ENCODE results near the gene SLC25A26.
"Not testable (repeated sequence)": the region's sequence is repeated elsewhere in the genome, so short reads cannot be mapped to it uniquely, and the experiment has no call there.

SLC25A26 gene

GRCh38 chr3:66404903-66405700 is 184.3 kb downstream of the SLC25A26 start:
- in situ Hi-C loops (cut with HindIII; ENCODE audit: low sequenced_read_pairs) = no loop called here

- in situ Hi-C loops (cut with HindIII; ENCODE audit: low sequenced_read_pairs) = no loop called here
Observed at GRCh38 chr3:66405701-66406091, 184.9 kb downstream of the SLC25A26 start.

- in situ Hi-C loops (cut with HindIII; ENCODE audit: low sequenced_read_pairs) = no loop called here
Observed at GRCh38 chr3:66406163-66406562, 185.4 kb downstream of the SLC25A26 start.

GRCh38 chr3:66406831-66407610 is 186.2 kb downstream of the SLC25A26 start:
- in situ Hi-C loops (cut with HindIII; ENCODE audit: low sequenced_read_pairs) = no loop called here

DNA sequence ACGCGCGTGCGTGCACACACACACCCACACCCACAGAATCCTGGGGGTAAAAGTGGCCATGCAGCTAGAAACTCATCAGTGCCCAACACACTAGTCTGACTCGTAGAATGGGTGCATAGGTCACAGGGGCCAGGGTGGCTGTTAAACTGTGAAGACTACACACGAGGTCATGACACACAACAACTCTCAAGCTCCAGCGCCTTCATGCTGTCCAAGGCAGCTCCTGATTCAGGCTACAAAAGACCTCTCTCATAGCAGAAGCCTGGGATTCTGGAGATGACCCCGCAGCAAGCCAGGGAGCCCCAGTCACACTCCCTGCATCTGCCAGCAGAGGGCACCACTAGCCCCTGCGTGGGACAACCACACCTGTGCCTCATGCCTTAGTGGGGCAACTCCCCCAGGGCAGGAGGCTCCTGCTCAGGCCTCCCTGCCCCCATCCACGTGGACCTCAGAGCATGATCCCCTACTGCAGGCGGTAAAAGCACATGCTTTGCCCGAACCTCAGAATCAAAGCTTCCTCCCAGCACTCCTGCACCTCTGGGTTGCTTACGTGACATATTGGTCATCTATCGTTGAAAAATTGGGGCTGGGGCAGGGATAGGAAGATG is 186.9 kb downstream of the SLC25A26 start:
- in situ Hi-C loops (cut with HindIII; ENCODE audit: low sequenced_read_pairs) = no loop called here

- in situ Hi-C loops (cut with HindIII; ENCODE audit: low sequenced_read_pairs) = no loop called here
Observed at GRCh38 chr3:66409771-66410754, 189.3 kb downstream of the SLC25A26 start.

DNA sequence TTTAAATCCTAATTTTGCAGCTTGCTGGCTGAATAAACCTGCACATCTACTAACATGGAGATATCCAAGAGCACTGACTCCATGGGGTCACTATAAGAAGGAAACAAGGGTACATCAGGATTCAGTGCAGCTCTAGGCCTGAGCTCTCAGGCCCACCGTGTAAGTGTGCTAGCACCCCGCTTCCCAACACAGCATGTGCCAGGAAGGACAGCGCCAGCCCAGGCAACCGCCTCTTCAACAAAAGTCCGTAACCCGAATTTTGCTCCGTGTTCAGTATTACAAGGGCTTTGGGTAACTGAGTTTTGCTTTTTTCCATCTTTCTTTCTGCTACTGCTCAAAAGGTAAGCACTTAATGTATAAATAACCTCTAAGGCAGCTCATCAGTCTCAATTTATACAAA is 190.2 kb downstream of the SLC25A26 start:
- in situ Hi-C loops (cut with HindIII; ENCODE audit: low sequenced_read_pairs) = no loop called here

- in situ Hi-C loops (cut with HindIII; ENCODE audit: low sequenced_read_pairs) = no loop called here
Observed at GRCh38 chr3:66411474-66411873, 190.7 kb downstream of the SLC25A26 start.

DNA sequence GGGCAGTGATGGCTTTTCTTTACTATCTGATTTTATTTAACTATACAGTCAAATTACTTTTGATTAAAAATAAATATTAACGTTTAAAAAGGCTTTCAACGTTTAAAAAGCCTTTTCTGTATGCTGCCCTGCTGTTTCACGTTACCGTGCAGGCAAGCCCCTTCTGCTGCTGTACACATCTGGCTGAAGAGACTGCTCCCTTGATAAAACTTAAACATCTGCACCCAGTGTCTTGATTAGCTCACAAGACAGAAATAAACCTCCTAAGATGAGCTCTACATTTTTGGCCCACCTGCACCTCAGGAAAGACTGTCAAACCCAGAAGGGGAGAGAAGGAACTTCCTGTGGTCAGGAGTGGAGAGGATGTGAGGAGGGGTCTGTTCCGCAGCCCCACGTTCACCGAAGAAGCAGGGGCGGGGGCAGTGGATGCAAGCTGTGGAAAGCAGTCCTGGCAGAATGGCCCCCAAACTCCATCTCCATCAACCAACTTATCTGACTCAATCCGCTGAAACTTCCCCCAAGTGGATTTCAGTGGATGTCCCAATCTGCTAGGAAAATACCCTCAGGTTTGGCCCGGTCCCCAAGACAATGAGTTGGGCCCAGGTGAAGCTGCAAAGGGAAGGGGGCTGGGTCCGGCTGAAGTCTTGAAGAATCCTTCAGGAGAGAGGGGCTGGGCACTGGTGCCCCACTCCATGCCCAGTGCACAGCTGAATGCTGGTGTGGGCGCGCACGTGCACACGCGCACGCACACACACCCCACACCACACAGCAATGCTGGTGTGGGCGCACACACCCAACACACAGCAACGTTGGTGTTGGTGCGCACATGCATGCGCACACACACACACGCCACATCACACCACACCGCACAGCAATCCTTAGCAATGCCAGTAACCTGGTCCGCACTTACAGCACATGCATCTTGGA is 191.4 kb downstream of the SLC25A26 start:
- in situ Hi-C loops (cut with HindIII; ENCODE audit: low sequenced_read_pairs) = no loop called here

DNA sequence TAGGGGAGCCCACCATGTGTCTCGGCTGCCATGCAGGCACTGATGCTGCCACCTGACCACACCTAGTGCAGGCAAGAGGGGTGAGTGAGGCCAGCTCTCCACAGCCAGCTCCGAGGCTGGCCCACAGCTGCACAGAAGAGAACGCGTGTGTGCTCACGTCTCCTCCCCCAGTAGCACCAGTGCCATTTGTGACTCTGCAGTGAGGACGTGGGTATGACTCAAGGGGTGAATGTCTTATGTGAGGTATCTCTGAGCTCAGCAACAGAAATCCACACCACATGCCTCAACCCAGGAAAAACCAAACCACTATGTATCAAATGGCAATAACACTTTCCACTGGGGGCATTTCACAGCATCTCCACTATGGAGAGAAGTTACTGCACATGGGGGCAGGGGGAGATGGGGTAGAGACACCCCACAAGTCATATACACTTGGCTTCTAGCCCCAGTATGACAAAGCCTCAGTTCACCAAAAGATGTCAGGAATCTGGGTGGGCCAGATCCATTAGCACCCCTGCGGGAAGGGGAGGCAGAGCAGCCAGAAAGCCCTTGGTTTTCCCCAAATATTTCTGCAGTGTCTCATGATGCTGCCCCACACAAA is 192.4 kb downstream of the SLC25A26 start:
- in situ Hi-C loops (cut with HindIII; ENCODE audit: low sequenced_read_pairs) = no loop called here

DNA sequence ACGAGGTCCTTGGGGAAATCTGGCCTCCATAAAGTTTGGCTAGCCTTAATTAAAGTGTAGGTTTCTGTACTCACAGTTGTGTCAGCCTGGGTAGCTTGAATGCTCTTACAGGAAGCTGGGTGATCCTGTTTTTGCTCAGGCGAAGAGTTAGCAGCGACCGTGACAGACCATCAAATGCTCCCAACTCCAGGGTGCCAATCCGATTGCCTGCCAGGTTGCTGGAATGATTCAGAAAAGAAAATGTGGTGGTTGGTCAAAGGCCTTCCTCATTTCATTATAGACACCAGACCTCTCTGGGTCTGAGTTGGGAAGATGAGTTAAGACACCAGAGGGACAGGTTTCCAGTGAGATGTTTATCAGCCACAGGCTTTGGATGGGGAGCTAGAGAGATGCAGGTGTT is 194.0 kb downstream of the SLC25A26 start:
- in situ Hi-C loops (cut with HindIII; ENCODE audit: low sequenced_read_pairs) = no loop called here

DNA sequence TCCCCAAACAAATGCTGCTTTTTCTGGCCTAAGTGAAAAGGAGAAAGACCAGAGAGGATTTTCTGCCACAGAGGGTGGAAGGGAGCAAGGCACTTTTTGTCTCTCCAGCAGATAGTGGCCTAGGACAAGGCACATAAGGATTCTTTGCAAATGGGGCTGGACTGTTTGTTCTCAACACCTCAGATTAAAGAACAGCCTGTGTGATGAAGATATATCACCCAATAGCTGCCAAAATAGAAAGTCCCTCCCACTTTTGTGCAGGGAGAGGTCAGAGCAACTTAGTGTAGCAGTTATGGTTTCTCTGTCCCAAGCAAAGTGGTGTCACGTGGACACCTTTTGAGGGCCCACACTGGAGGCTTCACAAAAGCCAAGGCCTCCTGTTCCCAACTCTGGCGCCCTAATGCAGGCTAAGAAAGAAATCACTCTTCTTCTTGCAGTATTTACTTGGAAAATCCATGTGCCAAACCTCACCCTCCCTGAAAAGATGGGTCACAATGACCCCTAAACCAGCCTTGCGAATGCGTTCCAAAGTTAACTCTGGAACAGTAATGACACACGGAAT is 195.1 kb downstream of the SLC25A26 start:
- in situ Hi-C loops (cut with HindIII; ENCODE audit: low sequenced_read_pairs) = no loop called here

GRCh38 chr3:66416556-66417304 is 195.9 kb downstream of the SLC25A26 start:
- in situ Hi-C loops (cut with HindIII; ENCODE audit: low sequenced_read_pairs) = no loop called here

DNA sequence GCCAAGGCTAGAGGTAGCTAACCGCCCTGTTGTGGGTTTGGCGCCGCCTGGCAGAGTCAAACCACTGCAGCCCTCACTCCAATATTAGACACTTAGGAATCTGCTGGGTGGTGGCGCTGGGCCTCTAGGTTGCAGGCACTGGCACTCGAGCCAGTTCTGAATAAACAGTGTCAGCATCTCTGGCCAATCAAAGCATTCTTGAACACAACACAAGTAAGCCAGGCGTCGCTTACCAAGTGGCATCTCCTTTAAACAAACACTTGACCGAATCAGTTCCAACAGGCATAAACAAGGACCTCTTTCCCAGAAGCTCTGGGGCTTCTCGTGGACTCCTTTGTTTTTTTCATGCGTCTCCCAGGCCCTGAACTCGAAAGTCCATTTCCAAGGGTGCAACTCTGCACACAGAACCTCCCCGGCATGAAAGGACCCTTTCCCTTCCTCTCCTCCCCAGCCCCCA is 197.7 kb downstream of the SLC25A26 start:
- in situ Hi-C loops (cut with HindIII; ENCODE audit: low sequenced_read_pairs) = no loop called here

DNA sequence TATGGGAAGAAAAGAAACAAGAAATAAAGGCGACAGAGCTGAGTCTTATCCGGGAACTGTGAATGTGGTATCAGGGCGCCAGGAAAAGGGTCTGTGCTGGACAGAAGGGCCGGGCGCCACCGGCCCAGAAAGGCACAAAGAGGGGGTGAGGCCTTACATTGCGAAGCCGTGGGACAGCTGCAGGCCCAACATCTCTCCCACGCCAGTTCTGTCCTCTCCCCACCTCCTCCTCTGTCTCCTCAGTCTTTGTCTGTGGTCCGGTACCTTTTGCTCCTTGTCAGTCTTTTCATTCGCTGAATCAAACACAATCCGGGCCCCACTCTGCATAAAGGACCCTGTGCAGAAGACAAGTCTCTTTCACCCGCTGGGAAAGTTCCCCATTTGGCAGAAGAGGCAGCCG is 198.2 kb downstream of the SLC25A26 start:
- in situ Hi-C loops (cut with HindIII; ENCODE audit: low sequenced_read_pairs) = no loop called here

DNA sequence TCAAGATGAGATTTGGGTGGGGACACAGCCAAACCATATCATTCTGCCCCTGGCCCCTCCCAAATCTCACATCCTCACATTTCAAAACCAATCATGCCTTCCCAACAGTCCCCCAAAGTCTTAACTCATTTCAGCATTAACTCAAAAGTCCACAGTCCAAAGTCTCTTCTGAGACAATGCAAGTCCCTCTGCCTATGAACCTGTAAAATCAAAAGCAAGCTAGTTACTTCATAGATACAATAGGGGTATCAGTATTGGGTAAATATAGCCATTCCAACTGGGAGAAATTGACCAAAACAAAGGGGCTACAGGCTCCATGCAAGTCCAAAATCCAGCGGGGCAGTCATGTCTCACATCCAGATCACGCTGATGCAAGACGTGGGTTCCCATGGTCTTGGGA is 200.3 kb downstream of the SLC25A26 start:
- in situ Hi-C loops (cut with HindIII; ENCODE audit: low sequenced_read_pairs) = not testable (repeated sequence)

- in situ Hi-C loops (cut with HindIII; ENCODE audit: low sequenced_read_pairs) = not testable (repeated sequence)
Observed at GRCh38 chr3:66421893-66422292, 201.1 kb downstream of the SLC25A26 start.

DNA sequence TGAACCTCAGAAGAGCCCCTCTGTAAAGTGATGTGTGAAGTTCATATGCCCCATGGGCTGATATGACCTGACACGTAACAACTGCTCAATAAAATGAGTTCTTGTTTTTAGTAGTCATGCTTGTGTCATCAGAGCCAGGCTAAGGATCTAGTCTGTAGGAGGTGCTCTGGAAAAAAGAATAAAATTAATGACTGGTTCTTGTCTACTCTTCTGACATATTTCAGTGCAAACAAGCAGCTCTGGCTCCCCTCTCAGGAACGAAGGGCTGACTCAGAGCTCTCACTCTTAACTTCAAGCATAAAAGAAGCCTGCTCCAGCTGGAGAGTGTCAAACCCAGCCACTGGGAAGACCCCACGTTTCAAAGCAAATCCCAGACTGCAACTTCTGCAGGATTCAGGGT is 203.0 kb downstream of the SLC25A26 start:
- in situ Hi-C loops (cut with HindIII; ENCODE audit: low sequenced_read_pairs) = no loop called here

Measured in DLD1 (cell line).